ENCODE results near the gene KCNIP1.

KCNIP1 gene

GRCh38 chr5:170508036-170508435 is 4.2 kb downstream of the KCNIP1 start:
- in situ Hi-C loops (cut with HindIII; ENCODE audit: low sequenced_read_pairs), result no loop called here

- in situ Hi-C loops (cut with HindIII; ENCODE audit: low sequenced_read_pairs), result no loop called here
Measured at GRCh38 chr5:170508660-170509347, 5.0 kb downstream of the KCNIP1 start.

- in situ Hi-C loops (cut with HindIII; ENCODE audit: low sequenced_read_pairs), result no loop called here
Measured at GRCh38 chr5:170509348-170509660, 5.5 kb downstream of the KCNIP1 start.

- in situ Hi-C loops (cut with HindIII; ENCODE audit: low sequenced_read_pairs), result no loop called here
Measured at GRCh38 chr5:170510126-170510525, 6.3 kb downstream of the KCNIP1 start.

- in situ Hi-C loops (cut with HindIII; ENCODE audit: low sequenced_read_pairs), result no loop called here
Measured at GRCh38 chr5:170510559-170510958, 6.7 kb downstream of the KCNIP1 start.

GRCh38 chr5:170511551-170512258 is 7.9 kb downstream of the KCNIP1 start:
- in situ Hi-C loops (cut with HindIII; ENCODE audit: low sequenced_read_pairs), result no loop called here

- in situ Hi-C loops (cut with HindIII; ENCODE audit: low sequenced_read_pairs), result no loop called here
Measured at GRCh38 chr5:170513856-170514525, 10.2 kb downstream of the KCNIP1 start.

- in situ Hi-C loops (cut with HindIII; ENCODE audit: low sequenced_read_pairs), result no loop called here
Measured at GRCh38 chr5:170517411-170517810, 13.6 kb downstream of the KCNIP1 start.

GRCh38 chr5:170518277-170518676 is 14.5 kb downstream of the KCNIP1 start:
- in situ Hi-C loops (cut with HindIII; ENCODE audit: low sequenced_read_pairs), result no loop called here

- in situ Hi-C loops (cut with HindIII; ENCODE audit: low sequenced_read_pairs), result no loop called here
Measured at GRCh38 chr5:170519549-170519948, 15.7 kb downstream of the KCNIP1 start.

- in situ Hi-C loops (cut with HindIII; ENCODE audit: low sequenced_read_pairs), result no loop called here
Measured at GRCh38 chr5:170520372-170520771, 16.6 kb downstream of the KCNIP1 start.

GRCh38 chr5:170522211-170523141 is 18.7 kb downstream of the KCNIP1 start:
- in situ Hi-C loops (cut with HindIII; ENCODE audit: low sequenced_read_pairs), result no loop called here

- in situ Hi-C loops (cut with HindIII; ENCODE audit: low sequenced_read_pairs), result no loop called here
Measured at GRCh38 chr5:170523142-170523551, 19.3 kb downstream of the KCNIP1 start.

GRCh38 chr5:170523830-170524229 is 20.0 kb downstream of the KCNIP1 start:
- in situ Hi-C loops (cut with HindIII; ENCODE audit: low sequenced_read_pairs), result no loop called here

GRCh38 chr5:170524576-170524975 is 20.8 kb downstream of the KCNIP1 start:
- in situ Hi-C loops (cut with HindIII; ENCODE audit: low sequenced_read_pairs), result no loop called here

GRCh38 chr5:170525470-170526211 is 21.8 kb downstream of the KCNIP1 start:
- in situ Hi-C loops (cut with HindIII; ENCODE audit: low sequenced_read_pairs), result no loop called here

GRCh38 chr5:170527991-170528390 is 24.2 kb downstream of the KCNIP1 start:
- in situ Hi-C loops (cut with HindIII; ENCODE audit: low sequenced_read_pairs), result no loop called here

- in situ Hi-C loops (cut with HindIII; ENCODE audit: low sequenced_read_pairs), result no loop called here
Measured at GRCh38 chr5:170528976-170529375, 25.2 kb downstream of the KCNIP1 start.

- in situ Hi-C loops (cut with HindIII; ENCODE audit: low sequenced_read_pairs), result no loop called here
Measured at GRCh38 chr5:170532935-170533334, 29.1 kb downstream of the KCNIP1 start.

GRCh38 chr5:170533383-170533782 is 29.6 kb downstream of the KCNIP1 start:
- in situ Hi-C loops (cut with HindIII; ENCODE audit: low sequenced_read_pairs), result no loop called here

Data from DLD1 (cell line).